Transverse colon (tissue), 4 donors: ENCODE data around the gene CYB561D2. TPM values are rescaled to one million over a fixed set of nuclear protein-coding genes. Genes with fewer than 3 reads are reported as not detected.
A peak's percentile ranks its signal among the peaks of the same experiment; 100 is the strongest.

Experiments
- DNase-seq: peaks from one replicate; pipeline ENCODE4 v3.0.0-alpha.2; 2019
- H3K27ac ChIP-seq, 4 donors: fragments of 200-600 bp; sonication (generic); 2 replicates each; pipeline ENCODE4 v1.5.1; 2016 to 2018; ENCODE audit warnings: inconsistent platforms in 4 of 4
- H3K27me3 ChIP-seq: fragments of 200-600 bp; sonication (generic); 2 replicates; pipeline ENCODE4 v1.5.1; 2017; ENCODE audit warnings: inconsistent platforms
- H3K36me3 ChIP-seq, 4 donors: fragments of 200-600 bp; sonication (generic); 2 replicates each; pipeline ENCODE4 v1.5.1; 2017 to 2019; ENCODE audit warnings: inconsistent platforms in 4 of 4
- H3K4me1 ChIP-seq, 4 donors: fragments of 200-600 bp; sonication (generic); 2 replicates each; pipeline ENCODE4 v1.5.1; 2017 to 2020; ENCODE audit warnings: inconsistent platforms in 4 of 4
- H3K4me3 ChIP-seq, 4 donors: fragments of 200-600 bp; sonication (generic); 1 replicate in 1 of 4; 2 replicates in 3 of 4; pipeline versions ENCODE4 v1.5.1 to v1.6.1; 2017 to 2019; ENCODE audit warnings: inconsistent platforms in 4 of 4
- H3K9me3 ChIP-seq, 2 donors: fragments of 200-600 bp; sonication (generic); 2 replicates each; pipeline ENCODE4 v1.5.1; 2017 to 2019; ENCODE audit warnings: inconsistent platforms in 2 of 2
- CTCF ChIP-seq, 5 experiments: fragments of 200-600 bp in 3 of 5; fragments of 450-650 bp in 2 of 5; sonication (generic) in 3 of 5; IDR thresholded peaks; 1 replicate in 2 of 5; 2 replicates in 3 of 5; pipeline ENCODE4 v1.5.1; 2016 to 2017; ENCODE audit warnings: antibody characterized with exemption in 5 of 5, inconsistent platforms in 3 of 5, mild to moderate bottlenecking in 2 of 5, moderate library complexity in 1 of 5
- EP300 ChIP-seq: sonication (generic); formaldehyde crosslinking; IDR thresholded peaks from one replicate; pipeline ENCODE4 v1.6.1; 2017; ENCODE audit warnings: antibody characterized with exemption, low read depth
- POLR2A ChIP-seq: fragments of 450-650 bp; IDR thresholded peaks from one replicate; pipeline ENCODE4 v1.6.1; 2016; ENCODE audit warnings: antibody characterized with exemption, mild to moderate bottlenecking, moderate library complexity
- POLR2AphosphoS5 ChIP-seq, 3 donors: sonication (generic); formaldehyde crosslinking; IDR thresholded peaks; one replicate each; pipeline ENCODE4 v1.6.1; 2016; ENCODE audit warnings: antibody characterized with exemption in 3 of 3
- WGBS, 2 donors: methylation state at CpG; one replicate each; pipeline ENCODE4 v1.1.5; 2018; ENCODE audit warnings: low coverage in 1 of 2; 5-methylcytosine and 5-hydroxymethylcytosine counted together
- in situ Hi-C, 4 donors: fragments of 200-750 bp; cut with MboI; loops; one replicate each; pipeline versions ENCODE4 v1.15.0 to v1.15.1; 2017; ENCODE audit warnings: low sequenced_read_pairs in 3 of 4, low pct_ligation_motif_present in 1 of 4, low pct_unique_long_range_greater_than_20kb in 1 of 4
- intact Hi-C: fragments of 100-400 bp; cut with DNase I; formaldehyde crosslinking; loops from one replicate; pipeline ENCODE4 v1.15.1; 2023; ENCODE audit warnings: low total_unique reads
- total RNA-seq, 4 donors: library from RNA; depleted of rRNA; stranded (reverse); fragments of >200 nt; gene quantifications; one replicate each; pipeline ENCODE4 v1.1.0, GENCODE V29; 2016

Gene CYB561D2
- total RNA-seq, 4 donors from 2014 or later = 23.7 to 53.9 (median 35.6) TPM

GRCh38 chr3:50354850-50355249 lies 4.2 kb downstream of the CYB561D2 start:
- no peak for DNase-seq
- Histone ChIP-seq H3K36me3 (peaks cover 0 to 15% (median 6%) of the 10 kb centered on the region in 4 donors), H3K27me3 (no peaks in the 10 kb centered on the region), H3K4me3 (no peak overlapping the region), H3K4me1 (peaks cover 39 to 53% (median 50%) of the 10 kb centered on the region in 4 donors), H3K9me3 (no peaks in the 10 kb centered on the region), H3K27ac (no peak overlapping the region)
- in situ Hi-C loops = loop anchor here in 1 of 4 donors (25.0 kb wide), 1 partner anchor 207 kb away; the partner anchor contains the start of genes C3orf18 and HEMK1
- intact Hi-C loops = no loop called here
- no peak for TF ChIP-seq POLR2AphosphoS5 (IDR thresholded peaks at IDR 0.05)
- no peak for TF ChIP-seq POLR2A
- no peak for TF ChIP-seq CTCF (IDR thresholded peaks at IDR 0.05)
- TF ChIP-seq EP300 = no peak
- 82% methylated on average over 7 of the region's 7 CpGs; no CpG with 5 or more reads in 1 of the 2 donors for WGBS, 2 donors

DNA sequence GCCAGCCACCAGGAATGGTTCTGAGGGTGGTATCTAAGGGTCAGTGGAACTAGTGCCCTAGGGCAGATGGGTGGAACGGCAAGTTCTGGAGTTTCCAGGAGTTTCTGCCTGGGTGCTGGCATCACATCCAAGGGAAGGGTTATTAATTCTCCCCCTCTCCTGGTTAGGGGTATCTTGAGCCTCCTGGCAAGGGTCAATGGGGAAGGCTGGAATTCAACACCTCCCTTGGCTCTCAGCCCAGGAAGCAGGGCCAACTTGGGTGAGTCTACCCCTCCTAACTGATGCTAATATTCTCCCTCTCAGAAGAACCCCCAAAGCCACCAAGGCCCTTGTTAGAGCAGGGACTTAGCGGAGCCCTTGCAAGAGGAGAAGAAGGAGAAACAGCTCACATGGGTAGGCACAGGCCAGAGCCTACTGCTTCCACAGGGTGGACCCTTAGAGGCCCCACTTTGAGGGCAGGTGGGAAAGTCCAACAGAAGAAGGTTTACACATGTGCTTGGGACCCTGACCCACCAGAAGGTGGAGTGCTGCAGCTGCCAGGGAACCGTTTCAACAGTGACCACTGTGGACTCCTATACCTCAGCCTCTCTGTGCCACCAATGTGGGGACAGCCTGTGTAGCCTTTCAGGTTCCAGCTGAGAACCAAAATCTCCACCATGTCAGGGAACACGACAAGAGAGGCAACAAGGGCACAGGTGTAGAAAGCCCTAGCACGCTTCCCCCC lies 5.3 kb downstream of the CYB561D2 start:
- intact Hi-C loops = no loop called here
- WGBS, 2 donors = 57% methylated on average over 5 of the region's 5 CpGs; no CpG with 5 or more reads in 1 of the 2 donors
- Histone ChIP-seq H3K36me3 (peaks cover 0 to 15% (median 6%) of the 10 kb centered on the region in 4 donors), H3K27me3 (no peaks in the 10 kb centered on the region), H3K9me3 (no peaks in the 10 kb centered on the region), H3K4me3 (peak overlapping the region in 1 of 4 donors; percentile 75), H3K27ac (peak overlapping the region; percentile 62 to 96 (median 76)), H3K4me1 (peaks cover 36 to 48% (median 45%) of the 10 kb centered on the region in 4 donors)
- TF ChIP-seq POLR2AphosphoS5 (IDR thresholded peaks at IDR 0.05) (no peak), POLR2A (no peak)
- DNase-seq = no peak
- in situ Hi-C loops = loop anchor here in 1 of 4 donors (25.0 kb wide), 1 partner anchor 206 kb away; the partner anchor contains the start of genes C3orf18 and HEMK1

GRCh38 chr3:50356553-50356952 lies 5.9 kb downstream of the CYB561D2 start:
- intact Hi-C loops (no loop called here), in situ Hi-C loops (loop anchor here in 1 of 4 donors (25.0 kb wide), 1 partner anchor 206 kb away; the partner anchor contains the start of genes C3orf18 and HEMK1)
- DNase-seq = peak; percentile 83
- 49% methylated on average over 5 of the region's 5 CpGs; no CpG with 5 or more reads in 1 of the 2 donors for WGBS, 2 donors
- H3K27me3 ChIP-seq = no peaks in the 10 kb centered on the region
- TF ChIP-seq POLR2AphosphoS5 (IDR thresholded peaks at IDR 0.05) (no peak), CTCF (IDR thresholded peaks at IDR 0.05) (no peak), POLR2A (no peak), EP300 (no peak)
- H3K27ac ChIP-seq = peak overlapping the region; percentile 62 to 96 (median 76)
- peak overlapping the region in 3 of 4 donors; percentile 12 to 87 (median 75) for H3K4me3 ChIP-seq
- H3K36me3 ChIP-seq = peaks cover 0 to 15% (median 6%) of the 10 kb centered on the region in 4 donors
- no peaks in the 10 kb centered on the region for H3K9me3 ChIP-seq
- H3K4me1 ChIP-seq = peaks cover 31 to 42% (median 39%) of the 10 kb centered on the region in 4 donors

DNA sequence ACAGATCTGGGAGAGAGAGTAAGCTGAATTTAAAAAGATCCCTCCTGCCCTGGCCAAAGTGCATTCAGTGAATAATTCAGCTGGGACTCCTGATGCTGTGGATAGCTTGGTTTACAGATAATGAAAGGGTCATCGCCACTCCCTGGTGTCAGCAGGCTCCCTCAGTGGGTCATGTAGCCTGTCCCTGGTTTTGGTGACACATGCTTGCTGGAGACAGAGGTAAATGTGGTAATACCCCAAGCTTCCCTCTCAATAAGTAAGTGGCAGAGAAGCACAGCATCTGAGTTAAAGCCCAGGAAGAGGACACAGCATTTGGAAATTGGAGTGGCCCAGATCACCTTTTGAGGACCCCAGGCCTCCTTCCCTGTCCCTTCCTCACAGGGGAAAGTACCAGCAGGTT lies 6.8 kb downstream of the CYB561D2 start:
- Histone ChIP-seq H3K4me1 (peaks cover 29 to 37% (median 36%) of the 10 kb centered on the region in 4 donors), H3K4me3 (peak overlapping the region; percentile 9 to 91 (median 81)), H3K27me3 (no peaks in the 10 kb centered on the region), H3K9me3 (no peaks in the 10 kb centered on the region), H3K27ac (peak overlapping the region; percentile 62 to 96 (median 76)), H3K36me3 (peaks cover 0 to 15% (median 6%) of the 10 kb centered on the region in 4 donors)
- intact Hi-C loops = no loop called here
- WGBS, 2 donors = 27% methylated on average over 1 of the region's 1 CpG; no CpG with 5 or more reads in 1 of the 2 donors
- TF ChIP-seq POLR2A = no peak
- no peak for TF ChIP-seq EP300
- TF ChIP-seq POLR2AphosphoS5 (IDR thresholded peaks at IDR 0.05) = no peak
- TF ChIP-seq CTCF (IDR thresholded peaks at IDR 0.05) = no peak
- no peak for DNase-seq
- in situ Hi-C loops = loop anchor here in 1 of 4 donors (25.0 kb wide), 1 partner anchor 205 kb away; the partner anchor contains the start of genes C3orf18 and HEMK1
